Cortex of kidney (tissue), 1 donor: ENCODE results near the gene CPSF3.

Experiments used
- DNase-seq: peaks from one replicate; lab custom pipeline; 2025; lab: John Stamatoyannopoulos, UW

CPSF3 gene

DNA sequence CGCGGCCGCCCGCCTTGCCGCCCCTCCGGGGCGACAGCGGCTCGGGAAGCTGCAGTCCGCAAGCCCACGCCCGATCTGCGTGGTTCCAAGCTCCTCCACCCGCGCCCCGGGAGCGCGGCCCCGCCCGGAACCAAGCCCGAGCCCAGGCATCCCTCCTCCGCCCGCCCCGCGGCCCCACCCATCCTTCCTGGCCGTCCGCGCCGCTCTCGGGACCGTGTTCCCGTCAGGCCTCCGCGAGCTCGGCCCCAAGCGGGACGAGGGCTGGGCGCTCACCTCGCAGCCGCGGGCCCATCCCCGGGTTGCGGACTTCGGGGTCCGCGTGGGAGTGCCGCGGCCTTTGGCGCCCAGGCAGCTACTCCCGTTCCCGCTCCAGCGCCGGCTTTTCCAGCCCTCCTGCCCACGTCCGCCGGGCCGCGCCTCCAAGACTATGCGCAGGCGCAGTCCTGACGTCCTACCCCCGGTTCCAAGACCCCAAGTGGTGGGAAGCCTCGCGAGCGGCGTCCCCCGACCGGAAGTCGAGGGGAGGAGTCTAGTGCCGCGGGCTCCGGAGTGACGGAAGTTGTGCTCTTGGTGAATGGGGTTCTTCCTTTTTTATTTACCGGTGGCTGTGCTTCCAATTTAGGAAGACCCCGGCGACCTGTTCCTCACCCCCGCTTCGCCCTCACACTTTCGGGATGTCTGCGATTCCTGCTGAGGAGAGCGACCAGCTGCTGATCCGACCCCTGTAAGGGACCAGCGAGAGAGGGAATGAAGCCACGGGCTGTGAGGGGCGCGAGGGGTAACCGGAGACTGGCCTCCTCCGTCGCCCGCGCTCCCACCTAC lies at the start of gene CPSF3, which contains the start of gene ITGB1BP1:
TSS of gene CPSF3 (plus strand) at position 555 of the 822 bp plus-strand sequence. CDS start at position 675, 120 bp downstream.
TSS of gene ITGB1BP1 (minus strand) at position 429 of the 822 bp plus-strand sequence. CDS start 4,831 bp downstream, outside the sequence.
- DNase-seq, result peak; percentile 69

DNA sequence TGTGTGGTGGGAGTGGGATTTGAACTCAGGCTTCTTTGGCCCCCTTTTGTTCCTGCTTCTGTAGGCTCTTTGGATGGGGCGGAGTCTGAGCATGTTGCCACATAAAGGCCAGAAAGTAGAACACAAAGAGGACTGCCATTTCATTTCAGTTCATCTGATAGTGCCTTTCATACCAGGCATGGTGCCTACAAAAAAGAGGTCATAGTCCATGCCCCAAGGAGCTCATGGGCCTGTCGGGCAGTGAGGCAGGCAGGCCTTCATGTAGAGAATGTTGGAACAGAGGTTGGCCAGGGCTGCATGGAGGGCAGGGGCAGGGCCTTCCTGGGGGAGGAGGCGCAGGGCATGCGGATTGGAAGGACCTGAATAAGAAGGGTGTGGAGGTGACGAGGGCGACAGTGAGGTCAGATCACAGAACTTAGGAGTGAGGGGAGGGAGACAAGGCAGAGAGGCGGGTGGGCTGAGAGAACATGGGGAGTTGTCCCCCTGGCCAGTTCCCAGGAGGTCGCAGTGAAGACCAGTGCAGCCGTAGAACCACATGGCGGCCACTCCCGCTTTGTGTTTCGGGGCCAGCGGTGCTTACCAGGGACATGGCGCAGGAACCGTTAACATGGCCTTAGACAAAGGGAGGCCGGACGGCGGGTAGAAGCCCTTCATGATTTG lies 49.3 kb upstream of the CPSF3 start:
- no peak for DNase-seq

DNA sequence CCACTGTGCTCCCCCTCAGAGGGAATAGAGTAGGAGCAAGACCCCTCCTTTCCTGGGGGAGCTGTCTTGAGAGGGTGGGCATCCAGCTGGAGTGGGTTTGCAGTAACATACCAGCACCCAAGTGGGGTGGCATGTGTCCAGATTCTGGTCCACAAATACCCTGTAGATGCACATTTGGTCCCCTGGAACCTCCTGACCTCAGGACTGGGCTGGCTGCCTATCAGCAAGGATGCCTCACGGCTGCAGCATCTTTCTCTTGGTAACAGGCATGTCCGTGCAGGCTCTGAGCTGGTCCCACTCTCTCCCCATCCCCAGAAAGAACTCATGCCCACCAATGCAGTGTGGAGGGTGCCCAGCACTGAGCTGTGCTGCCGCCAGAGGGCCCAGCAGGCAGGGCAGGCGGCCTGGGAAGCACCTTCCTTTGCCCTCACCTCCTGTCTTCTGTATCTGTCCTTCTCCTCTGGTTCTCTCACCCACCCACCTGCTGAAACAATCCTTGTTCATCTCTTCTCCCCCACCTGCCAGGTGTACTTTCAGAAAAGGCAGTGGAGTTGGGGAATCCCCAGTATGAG lies 47.5 kb upstream of the CPSF3 start:
- DNase-seq, result no peak

DNA sequence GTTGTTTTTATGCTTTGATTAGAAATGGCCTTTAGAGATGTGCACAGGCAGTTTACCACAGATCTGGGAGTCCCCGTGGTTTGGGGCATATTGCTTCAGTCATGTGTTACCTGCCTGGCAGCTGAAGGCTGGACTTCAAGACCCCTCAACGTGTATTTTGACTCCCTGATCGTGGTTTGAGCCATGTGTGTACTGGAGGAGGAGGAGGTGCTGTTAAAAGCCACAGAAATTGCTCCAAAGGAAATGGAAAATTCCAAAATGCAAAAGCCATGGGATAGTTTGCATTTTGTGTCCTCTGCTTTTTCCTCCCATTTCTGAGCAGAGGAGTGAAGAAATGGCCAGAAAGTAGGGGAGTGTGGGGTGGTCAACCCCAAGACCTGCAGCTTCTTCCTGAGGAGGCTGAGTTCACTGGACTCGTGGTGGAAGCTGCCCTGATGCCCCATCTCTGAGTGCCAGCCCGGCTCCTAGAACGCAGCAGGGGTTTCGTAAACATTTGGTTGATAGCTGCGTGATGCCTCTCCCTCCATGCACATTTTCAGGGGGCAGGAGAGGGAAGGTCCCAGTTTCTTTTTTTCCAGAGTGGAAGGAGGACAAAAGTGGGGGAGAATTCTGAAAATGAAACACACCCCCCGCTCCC lies 45.9 kb upstream of the CPSF3 start:
- no peak for DNase-seq

DNA sequence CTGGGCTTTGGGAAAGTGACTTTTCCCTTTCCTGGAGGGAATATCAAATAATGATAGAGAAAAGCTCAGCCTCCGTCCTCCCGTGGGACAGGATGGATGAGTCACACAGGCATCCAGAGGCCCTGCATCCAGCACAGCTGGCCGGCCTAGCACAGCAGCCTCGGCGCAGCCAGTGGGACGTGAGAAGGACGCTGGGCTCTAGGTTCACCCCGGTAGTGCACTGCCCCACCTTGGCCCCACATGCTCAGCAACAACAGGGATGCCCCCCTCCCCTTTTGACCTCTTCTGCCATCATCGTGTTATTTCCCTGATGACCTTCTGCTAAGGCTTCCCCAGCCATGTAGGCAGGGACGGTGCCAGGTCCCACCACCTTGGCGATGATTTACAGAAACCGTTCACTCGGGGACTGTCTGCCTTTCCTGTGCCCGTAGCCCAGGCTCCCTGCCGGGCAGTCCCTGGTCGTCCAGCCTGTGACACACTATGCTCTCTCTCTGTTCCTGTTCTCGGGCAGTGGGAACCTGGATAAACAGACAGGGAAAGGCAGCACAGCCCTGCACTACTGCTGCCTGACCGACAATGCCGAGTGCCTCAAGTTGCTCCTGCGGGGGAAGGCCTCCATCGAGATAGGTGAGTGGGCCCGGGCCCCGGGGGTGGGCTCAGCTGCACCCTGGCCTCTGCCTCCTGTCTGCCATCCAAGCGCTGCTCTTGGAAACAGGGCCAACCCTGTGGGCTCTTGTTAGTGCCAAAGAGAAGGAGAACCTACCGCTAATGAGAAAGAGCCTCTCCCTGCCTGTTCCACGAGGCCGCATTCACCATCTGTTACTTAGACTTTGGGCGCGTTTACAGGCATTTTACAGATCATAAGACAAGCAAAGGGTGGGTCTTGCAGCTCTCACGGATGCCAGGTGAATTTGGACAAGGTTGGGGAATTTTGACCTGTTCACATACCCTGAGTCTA lies 44.7 kb upstream of the CPSF3 start:
- DNase-seq, result no peak

DNA sequence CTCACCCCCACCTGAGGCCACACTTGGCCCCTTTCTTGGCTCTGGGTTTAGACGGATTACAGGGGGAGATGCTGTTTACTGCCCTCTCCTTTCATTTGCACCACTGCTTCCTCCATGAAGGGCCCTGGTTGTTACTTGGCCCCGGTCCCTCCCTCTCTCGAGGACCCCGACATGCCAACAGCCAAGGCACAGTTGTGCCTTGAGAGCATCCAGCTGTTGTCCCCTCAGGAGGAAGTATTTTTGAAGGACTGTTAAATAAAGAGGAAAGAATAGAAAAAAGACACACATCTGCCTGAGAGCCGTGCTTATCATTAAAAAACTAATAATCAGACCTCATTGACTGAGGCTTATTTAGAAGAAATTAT lies 44.1 kb upstream of the CPSF3 start:
- no peak for DNase-seq

DNA sequence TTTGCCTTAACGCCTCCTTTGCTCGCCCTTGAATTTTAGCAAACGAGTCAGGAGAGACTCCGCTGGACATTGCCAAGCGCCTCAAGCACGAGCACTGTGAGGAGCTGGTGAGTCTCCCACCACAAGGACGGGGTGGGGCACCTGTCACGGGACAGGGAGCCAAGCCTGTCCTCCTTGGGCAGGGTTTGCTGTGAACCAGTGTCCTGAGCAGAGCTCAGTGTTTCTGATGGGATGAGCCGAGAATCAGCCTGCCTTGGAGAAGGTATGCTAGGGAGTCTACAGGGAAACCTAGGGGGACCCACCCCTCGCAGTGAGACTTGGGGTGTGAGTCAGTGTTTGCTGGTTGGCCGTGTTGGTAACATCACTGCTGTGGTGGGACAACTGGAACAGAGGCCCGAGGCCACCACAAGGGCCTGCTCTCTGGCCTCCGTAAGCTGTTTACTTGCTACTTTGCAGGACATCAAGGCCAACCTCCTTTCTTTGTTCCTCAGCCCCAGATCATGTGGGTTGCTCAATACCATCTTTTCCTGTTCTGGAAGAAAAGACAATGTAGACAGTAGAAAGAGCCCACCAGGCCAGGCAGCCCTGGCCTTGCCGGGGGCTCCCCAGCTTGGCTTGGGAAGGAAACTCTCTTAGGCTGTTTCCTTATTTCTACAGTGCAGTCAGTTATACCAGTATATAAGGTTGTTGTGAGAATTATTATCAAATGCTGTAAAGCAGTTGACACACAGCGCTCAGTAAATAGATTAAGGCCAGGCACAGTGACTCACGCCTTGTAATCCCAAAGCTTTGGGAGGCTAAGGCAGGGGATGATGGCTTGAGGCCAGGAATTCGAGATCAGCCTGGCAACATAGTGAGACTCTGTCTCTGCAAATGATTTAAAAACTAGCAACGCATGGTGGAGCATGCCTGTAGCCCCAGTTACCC lies 42.5 kb upstream of the CPSF3 start:
- DNase-seq, result no peak

DNA sequence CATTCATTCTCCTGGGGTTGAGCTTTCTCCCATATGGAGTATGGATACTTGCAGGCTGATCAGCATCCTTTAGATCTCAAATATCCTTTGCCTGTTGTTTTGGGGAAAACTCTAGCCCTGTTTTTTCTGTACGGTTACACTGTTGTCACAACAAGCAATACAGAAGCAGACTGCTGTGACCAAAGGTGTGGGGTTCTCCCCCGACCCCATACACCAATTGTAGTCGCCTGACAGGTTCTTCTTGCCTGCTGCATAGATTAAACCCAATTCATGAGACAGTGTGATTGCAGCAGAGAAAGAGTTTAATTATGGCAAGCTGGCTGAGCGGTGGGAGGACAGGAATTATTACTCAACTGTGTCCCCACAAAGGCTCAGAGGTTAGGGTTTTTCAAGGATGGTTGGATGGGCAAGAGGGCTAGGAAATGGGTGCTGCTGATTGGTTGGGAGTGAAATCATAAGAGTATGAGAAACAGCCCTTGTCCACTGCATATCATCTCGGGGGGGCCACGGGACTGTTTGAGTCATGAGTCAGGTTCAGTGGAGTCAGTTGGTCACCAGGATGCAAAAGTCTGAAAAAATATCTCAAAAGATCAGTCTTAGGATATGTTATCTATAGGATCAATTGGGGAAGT lies 40.7 kb upstream of the CPSF3 start:
- DNase-seq, result no peak

DNA sequence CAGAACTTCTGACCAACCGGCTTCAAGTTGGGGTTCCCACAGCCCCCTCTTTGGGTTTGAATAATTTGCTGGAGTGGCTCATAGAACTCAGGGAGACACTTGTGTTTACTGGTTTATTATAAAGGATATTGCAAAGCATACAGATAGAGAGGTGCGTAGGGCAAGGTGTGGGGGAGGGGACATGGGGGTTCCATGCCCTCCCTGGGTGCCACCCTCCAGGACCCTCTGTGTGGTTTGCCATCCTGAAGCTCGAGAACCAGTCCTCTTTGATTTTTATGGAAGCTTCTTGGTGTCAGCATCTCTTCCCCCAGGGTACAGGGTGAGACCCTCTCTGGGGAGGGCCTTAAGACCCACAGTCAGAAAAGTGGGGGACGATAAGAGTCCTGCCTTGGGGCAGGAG lies 38.9 kb upstream of the CPSF3 start:
- no peak for DNase-seq

DNA sequence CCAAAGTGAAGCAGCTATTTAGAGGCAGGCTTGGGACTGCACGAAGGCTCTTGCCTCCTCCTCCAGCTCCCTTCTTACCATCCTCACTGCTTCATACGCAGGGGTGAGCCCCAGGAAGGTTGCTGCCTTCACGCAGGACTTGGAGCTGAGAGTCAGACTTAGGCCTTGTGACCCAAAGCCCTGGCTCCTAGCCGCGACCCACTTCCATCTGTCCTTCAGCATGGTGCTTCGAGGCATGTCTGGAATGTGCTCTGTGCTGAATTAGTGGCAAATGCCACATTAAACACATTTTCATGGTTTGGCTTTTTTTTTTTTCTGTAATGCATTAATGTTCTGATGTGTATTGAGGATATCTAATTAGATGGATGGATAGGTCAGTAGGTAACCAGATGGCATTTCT lies 37.6 kb upstream of the CPSF3 start:
- no peak for DNase-seq

DNA sequence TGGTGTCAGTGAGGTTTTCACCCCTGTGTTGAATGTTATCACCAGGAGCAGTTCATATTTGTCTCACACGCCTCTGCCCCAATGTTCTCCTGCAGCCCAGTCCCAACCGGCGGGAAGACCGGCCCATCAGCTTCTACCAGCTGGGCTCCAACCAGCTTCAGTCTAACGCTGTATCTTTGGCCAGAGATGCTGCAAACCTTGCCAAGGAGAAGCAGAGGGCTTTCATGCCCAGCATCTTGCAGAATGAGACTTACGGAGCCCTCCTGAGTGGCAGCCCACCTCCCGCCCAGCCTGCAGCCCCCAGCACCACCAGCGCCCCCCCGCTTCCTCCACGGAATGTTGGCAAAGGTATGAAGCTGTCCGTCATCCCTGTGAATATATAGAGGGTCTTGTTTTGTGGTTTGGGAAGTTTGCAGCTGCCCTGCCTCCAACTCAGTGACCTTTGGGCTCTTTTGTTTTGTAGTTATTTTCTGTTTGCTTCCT lies 35.2 kb upstream of the CPSF3 start:
- no peak for DNase-seq

DNA sequence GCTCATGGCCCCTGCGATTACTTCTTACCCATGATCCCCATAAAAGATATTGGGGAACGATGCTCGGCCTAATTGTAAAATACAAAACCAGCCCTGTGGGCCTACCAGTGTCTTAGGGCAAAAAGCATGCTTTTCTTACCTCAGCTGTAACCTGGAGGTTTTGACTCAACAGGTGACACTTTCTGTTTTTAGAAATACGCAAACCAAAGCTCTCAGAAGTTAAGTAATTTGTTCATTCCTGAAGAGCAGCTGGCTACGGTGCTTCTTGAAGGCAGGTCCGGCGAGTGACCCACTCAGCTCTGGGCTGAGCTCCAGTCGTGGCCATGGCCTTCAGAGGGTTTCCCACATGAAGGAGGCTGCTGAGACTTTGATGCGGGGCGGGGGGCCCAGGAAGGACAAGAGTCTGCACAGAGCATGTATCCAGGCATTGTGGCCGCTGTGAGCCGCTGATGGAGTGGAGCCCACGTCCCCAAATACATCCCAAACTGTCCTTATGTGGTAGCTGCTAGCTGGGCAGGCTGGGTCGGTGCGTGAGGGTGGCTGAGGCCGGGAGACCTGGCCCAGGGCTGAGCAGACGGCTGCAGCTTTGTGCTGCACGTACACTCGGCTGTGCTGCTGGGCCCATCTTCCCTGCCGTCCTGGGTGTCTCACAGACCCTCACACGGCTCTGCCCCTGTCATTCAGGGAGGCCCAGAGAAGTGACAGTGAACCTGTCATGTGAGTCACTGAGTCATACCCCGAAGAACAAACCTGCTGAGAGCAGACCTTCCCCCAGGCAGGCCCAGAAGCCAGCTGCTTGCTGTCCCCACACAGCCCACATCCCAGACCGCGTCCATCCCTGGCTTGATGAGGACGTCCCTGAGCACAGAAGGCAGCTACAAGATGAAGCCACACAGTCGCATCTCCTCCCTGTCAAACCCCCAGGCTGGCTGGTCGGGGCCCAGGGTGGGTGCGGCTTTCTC lies 34.2 kb upstream of the CPSF3 start:
- DNase-seq, result no peak

DNA sequence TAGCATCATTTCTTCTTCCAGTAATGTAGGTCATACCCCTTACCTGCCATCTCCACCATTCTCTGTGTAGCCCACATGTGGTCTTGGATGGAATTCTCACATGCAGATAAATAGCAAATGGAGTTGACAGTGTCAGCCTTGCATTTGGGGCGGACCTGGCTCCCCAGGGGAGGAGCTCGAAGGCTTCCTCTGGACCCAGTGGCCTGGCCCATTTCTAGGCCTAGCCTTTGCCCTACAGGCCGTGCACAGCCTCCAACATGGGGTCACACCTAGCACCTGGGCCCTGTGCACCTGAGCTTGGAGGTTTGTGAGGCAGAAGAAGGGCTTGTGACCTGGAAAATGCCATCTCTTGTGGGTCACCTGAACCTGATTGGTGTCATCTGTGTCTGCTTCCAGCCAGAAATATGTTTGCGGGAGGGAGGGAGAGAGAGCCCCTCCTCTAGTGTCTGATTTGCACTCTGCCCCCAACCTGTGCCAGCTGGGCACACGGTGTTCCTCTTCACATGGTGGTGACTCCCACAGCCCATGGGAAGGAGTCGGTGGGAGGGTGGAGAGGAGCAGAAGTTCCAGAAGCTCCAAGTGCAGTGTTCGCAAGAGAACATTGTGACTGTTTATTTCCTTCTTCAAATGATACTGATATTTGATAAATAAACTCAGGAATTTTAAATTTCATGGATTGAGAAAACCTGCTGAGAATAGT lies 33.2 kb upstream of the CPSF3 start:
- DNase-seq, result no peak

DNA sequence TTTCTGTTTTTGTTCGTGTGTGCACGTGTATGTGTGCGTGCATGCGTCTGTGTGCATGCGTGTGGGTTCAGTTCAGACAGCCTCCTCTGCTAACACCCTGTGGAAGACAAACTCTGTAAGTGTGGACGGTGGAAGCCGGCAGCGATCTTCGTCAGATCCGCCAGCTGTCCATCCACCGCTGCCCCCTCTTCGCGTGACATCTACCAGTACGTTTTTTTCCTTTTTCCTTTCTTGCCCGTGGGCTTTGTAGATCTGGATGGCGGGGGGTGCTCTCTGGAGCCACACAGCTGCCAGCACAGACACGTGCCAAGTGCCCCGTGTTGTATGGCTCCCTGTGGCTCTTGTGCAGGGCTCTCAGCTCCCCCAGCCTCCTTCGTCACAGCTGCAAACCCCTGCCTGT lies 32.5 kb upstream of the CPSF3 start:
- DNase-seq, result no peak

DNA sequence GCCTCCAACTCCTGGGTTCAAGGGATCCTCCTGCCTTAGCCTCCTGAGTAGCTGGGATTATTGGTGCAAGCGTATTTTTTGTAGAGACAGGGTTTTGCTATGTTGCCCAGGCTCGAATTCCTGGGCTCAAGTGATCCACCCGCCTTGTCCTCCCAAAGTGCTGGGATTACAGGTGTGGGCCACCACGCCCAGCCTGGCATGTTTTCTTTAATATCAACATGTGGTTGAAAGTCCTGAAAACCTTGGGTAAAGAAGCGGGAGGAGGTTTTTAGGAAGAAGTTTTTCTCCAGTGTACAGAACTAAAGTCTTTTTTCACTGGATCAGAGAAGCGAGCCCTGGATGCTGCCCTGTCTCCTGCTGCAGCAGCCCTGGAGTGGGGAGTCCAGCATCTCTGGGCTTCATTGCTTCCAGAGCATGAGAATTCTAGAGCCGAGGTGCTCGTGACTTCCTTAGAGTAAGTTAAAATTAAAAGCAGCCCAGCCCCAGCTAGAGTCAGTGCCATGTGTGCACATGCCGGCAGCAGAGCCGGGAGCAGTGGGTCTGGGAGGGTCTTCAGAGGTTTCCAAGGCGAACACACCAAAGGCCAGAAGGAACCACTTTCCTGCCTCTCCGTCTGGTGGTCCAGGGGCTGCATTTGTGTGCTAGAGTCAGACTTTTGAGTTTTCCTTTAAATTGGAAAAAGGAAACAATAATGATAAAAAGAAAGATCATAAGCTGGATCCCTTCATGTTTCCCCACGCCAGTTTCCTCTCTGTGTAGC lies 31.3 kb upstream of the CPSF3 start:
- no peak for DNase-seq

DNA sequence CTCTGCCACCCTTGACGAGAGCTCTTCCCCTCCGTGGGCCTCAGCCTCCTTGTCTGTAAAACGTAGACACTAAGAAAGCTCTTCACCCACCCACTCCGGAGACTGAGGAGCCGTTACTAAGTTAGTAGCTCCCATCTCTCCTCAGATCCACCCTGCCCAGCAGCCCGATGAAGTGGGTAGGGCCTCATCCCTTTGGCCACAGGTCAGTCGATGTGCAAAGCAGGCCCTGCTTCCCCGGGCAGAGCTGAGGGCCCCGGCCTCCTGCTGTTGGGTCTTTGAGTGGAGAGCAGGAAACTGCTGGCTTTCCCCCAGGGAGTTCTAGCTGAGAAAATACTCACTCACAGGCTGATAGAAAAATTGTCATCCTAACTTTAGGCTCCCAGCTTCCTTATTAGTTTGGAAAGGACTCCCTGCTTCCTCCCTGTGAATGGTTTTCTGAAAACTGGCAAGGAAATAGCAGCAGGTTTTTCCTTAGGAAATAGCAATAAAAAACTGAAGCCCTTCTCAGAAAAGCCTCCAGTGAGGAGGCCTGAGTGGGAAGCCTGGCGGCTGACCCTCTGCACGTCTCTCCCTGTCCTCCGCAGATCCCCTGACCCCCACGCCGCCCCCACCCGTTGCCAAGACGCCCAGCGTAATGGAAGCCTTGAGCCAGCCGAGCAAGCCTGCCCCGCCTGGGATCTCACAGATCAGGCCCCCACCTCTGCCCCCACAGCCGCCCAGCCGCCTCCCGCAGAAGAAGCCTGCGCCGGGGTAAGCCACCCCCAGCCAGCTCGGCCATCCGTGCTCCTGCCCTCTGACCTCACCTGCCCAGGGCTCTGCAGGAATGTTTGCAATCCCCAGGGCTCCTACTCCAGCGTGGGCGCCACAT lies 30.3 kb upstream of the CPSF3 start:
- no peak for DNase-seq
